ENCODE data around the gene TRABD2B. TPM values are rescaled to one million over a fixed set of nuclear protein-coding genes. Genes with fewer than 3 reads are reported as not detected.

Gene TRABD2B
- total and polyA plus RNA-seq, 2 of the 4 experiments (the other 2 are of a cell fraction): not detected

- no peak overlapping the region for H3K4ac ChIP-seq (ENCODE audit: low read depth, low read length)
- no peak overlapping the region for H3K23ac ChIP-seq (ENCODE audit: low read depth, low read length)
- H2AK9ac ChIP-seq (replicated peaks; ENCODE audit: low read depth, low read length, poor library complexity): no peak overlapping the region
- no peak overlapping the region for H2BK120ac ChIP-seq (ENCODE audit: low read depth, low read length)
- H3K79me1 ChIP-seq (ENCODE audit: low read depth in 1 of 2, low read length in 2 of 2): no peaks in the 10 kb centered on the region
- peaks cover 36% of the 10 kb centered on the region for H3K27me3 ChIP-seq (ENCODE audit: control insufficient read depth, insufficient read depth, low read length)
- dilution Hi-C loops (cut with HindIII; ENCODE audit: low sequenced_read_pairs, unreplicated experiment): no loop called here
- H2BK15ac ChIP-seq (ENCODE audit: low read depth, low read length): no peak overlapping the region
- no peaks in the 10 kb centered on the region for H3K9me1 ChIP-seq (ENCODE audit: insufficient read depth, low read length)
- H4K91ac ChIP-seq (ENCODE audit: insufficient read depth, low read depth, low read length): no peak overlapping the region
- no peak overlapping the region for H3K14ac ChIP-seq (replicated peaks; ENCODE audit: low read depth, low read length)
- no peak overlapping the region for H2BK20ac ChIP-seq (ENCODE audit: low read depth, low read length)
- no peaks in the 10 kb centered on the region for H3K36me3 ChIP-seq (ENCODE audit: control insufficient read depth, insufficient read depth, low read length)
- BruUV-seq (replicated peaks): no TSS peak
- in situ Hi-C loops (cut with MboI; ENCODE audit: low sequenced_read_pairs): no loop called here
- H4K20me1 ChIP-seq (ENCODE audit: insufficient read depth, low read length): no peaks in the 10 kb centered on the region
- no peak overlapping the region for H3K56ac ChIP-seq (ENCODE audit: extremely low read depth, insufficient read depth, low read length)
- no peak overlapping the region for H4K8ac ChIP-seq (ENCODE audit: low read depth in 2 of 2, low read length in 2 of 2)
- H3K9me3 ChIP-seq (ENCODE audit: control insufficient read depth, insufficient read depth, low read length): no peaks in the 10 kb centered on the region
- H3K18ac ChIP-seq (ENCODE audit: low read depth, low read length): no peak overlapping the region
- H4K5ac ChIP-seq (ENCODE audit: low read depth, low read length): no peak overlapping the region
- intact Hi-C loops (cut with micrococcal nuclease): loop anchor here (10.0 kb wide), 1 partner anchor 209 kb away; no protein-coding TSS in a partner anchor
- POLR2A ChIA-PET (ENCODE audit: unreplicated experiment): no interaction called here
- no CpG with 5 or more reads among the region's 8 CpGs for WGBS, 2 experiments (ENCODE audit: extremely low coverage in 2 of 2, insufficient read length in 1 of 2)
- ATAC-seq (ENCODE audit: low read depth) (no peak), DNase-seq (no peak)
- H2AFZ ChIP-seq (replicated peaks; ENCODE audit: low read length, poor library complexity): no peak overlapping the region
- H2AK5ac ChIP-seq (ENCODE audit: low read depth, low read length): no peak overlapping the region
- TF ChIP-seq, protein P1, sequence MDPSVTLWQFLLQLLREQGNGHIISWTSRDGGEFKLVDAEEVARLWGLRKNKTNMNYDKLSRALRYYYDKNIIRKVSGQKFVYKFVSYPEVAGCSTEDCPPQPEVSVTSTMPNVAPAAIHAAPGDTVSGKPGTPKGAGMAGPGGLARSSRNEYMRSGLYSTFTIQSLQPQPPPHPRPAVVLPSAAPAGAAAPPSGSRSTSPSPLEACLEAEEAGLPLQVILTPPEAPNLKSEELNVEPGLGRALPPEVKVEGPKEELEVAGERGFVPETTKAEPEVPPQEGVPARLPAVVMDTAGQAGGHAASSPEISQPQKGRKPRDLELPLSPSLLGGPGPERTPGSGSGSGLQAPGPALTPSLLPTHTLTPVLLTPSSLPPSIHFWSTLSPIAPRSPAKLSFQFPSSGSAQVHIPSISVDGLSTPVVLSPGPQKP (IDR thresholded peaks at IDR 0.05; ENCODE audit: borderline replicate concordance, low read depth, low read length): no peak
- TF ChIP-seq RCOR1 (IDR thresholded peaks at IDR 0.05; ENCODE audit: insufficient replicate concordance, low read length): no peak
- H2BK5ac ChIP-seq (ENCODE audit: low read depth, low read length, poor library complexity, severe bottlenecking): no peak overlapping the region
- H3K9ac ChIP-seq (ENCODE audit: low read depth, low read length): no peak overlapping the region
- no peak overlapping the region for H3K27ac ChIP-seq (ENCODE audit: insufficient read depth, low read length)
- CTCF ChIA-PET: no interaction called here
- no peak overlapping the region for H3K4me2 ChIP-seq (ENCODE audit: low read depth, low read length)
- H3K4me1 ChIP-seq (ENCODE audit: control insufficient read depth, insufficient read depth, low read length): no peaks in the 10 kb centered on the region
- H3K4me3 ChIP-seq (ENCODE audit: insufficient read depth, low read depth, low read length): no peak overlapping the region
These were observed 1.7 kb downstream of the TRABD2B start for GRCh38 chr1:47995306-47996050.
